Esophagus squamous epithelium (tissue), 5 donors: Measurements from ENCODE around the gene B4GALT5. TPM values are rescaled to one million over a fixed set of nuclear protein-coding genes. Genes with fewer than 3 reads are reported as not detected.

Source experiments
- DNase-seq: peaks from one replicate; lab custom pipeline; 2025; lab: John Stamatoyannopoulos, UW
- H3K27ac ChIP-seq, 4 donors: fragments of 200-600 bp; sonication (generic); one replicate each; pipeline ENCODE4 v1.5.1; 2016 to 2019; ENCODE audit warnings: mild to moderate bottlenecking in 1 of 4
- H3K27me3 ChIP-seq, 4 donors: fragments of 200-600 bp; sonication (generic); 1 replicate in 3 of 4; 2 replicates in 1 of 4; pipeline versions ENCODE4 v1.5.1 to v1.6.0; 2017 to 2021; ENCODE audit warnings: antibody characterized with exemption in 1 of 4
- H3K36me3 ChIP-seq, 3 donors: fragments of 200-600 bp; sonication (generic); one replicate each; pipeline ENCODE4 v1.5.1; 2016 to 2019
- H3K4me1 ChIP-seq, 3 donors: fragments of 200-600 bp; sonication (generic); one replicate each; pipeline ENCODE4 v1.5.1; 2017 to 2019
- H3K4me3 ChIP-seq, 4 donors: fragments of 200-600 bp; sonication (generic); 1 replicate in 3 of 4; 2 replicates in 1 of 4; pipeline ENCODE4 v1.5.1; 2016 to 2019; ENCODE audit warnings: mild to moderate bottlenecking in 2 of 4, moderate library complexity in 1 of 4
- H3K9me3 ChIP-seq, 3 donors: fragments of 200-600 bp; sonication (generic); one replicate each; pipeline ENCODE4 v1.5.1; 2016 to 2019
- CTCF ChIP-seq, 6 experiments: fragments of 450-650 bp in 4 of 6; fragments of 200-600 bp in 2 of 6; sonication (generic) in 2 of 6; IDR thresholded peaks; one replicate each; pipeline ENCODE4 v1.5.1; 2016 to 2019; ENCODE audit warnings: antibody characterized with exemption in 6 of 6, mild to moderate bottlenecking in 4 of 6, moderate library complexity in 4 of 6
- POLR2A ChIP-seq, 4 donors: fragments of 450-650 bp; IDR thresholded peaks; one replicate each; pipeline ENCODE4 v1.6.1; 2017; ENCODE audit warnings: antibody characterized with exemption in 4 of 4, mild to moderate bottlenecking in 4 of 4, moderate library complexity in 3 of 4
- WGBS, 2 donors: methylation state at CpG; one replicate each; pipeline ENCODE4 v1.1.5; 2018; 5-methylcytosine and 5-hydroxymethylcytosine counted together
- intact Hi-C: fragments of 100-400 bp; cut with DNase I; formaldehyde crosslinking; loops from one replicate; pipeline ENCODE4 v1.15.0; 2022
- total RNA-seq, 4 donors: library from RNA; depleted of rRNA; stranded (reverse); fragments of >200 nt; gene quantifications; one replicate each; pipeline ENCODE4 v1.1.0, GENCODE V29; 2016
- donor health status: DM: yes; HTN: yes; CAD: no.

The B4GALT5 gene
- total RNA-seq, 4 donors from 2014 or later: 24.1 to 34.2 (median 25.7) TPM

GRCh38 chr20:49682798-49683197 lies 30.9 kb downstream of the B4GALT5 start:
- H3K4me3 ChIP-seq: no peak overlapping the region
- H3K27ac ChIP-seq: no peak overlapping the region
- H3K4me1 ChIP-seq: peaks cover 22 to 86% (median 65%) of the 10 kb centered on the region in 3 donors
- 92 to 93% methylated on average over 3 to 4 of the region's 4 CpGs for WGBS, 2 donors
- no peaks in the 10 kb centered on the region for H3K9me3 ChIP-seq
- no peak for DNase-seq
- intact Hi-C loops: no loop called here
- H3K27me3 ChIP-seq: no peaks in the 10 kb centered on the region
- TF ChIP-seq POLR2A (IDR thresholded peaks at IDR 0.05): no peak
- TF ChIP-seq CTCF (IDR thresholded peaks at IDR 0.05): no peak
- H3K36me3 ChIP-seq: peaks cover 0 to 31% (median 0%) of the 10 kb centered on the region in 3 donors

- no peaks in the 10 kb centered on the region for H3K27me3 ChIP-seq
- intact Hi-C loops: no loop called here
- no peaks in the 10 kb centered on the region for H3K9me3 ChIP-seq
- TF ChIP-seq CTCF (IDR thresholded peaks at IDR 0.05) (no peak), POLR2A (IDR thresholded peaks at IDR 0.05) (no peak)
- H3K4me3 ChIP-seq: no peak overlapping the region
- DNase-seq: no peak
- peaks cover 24 to 86% (median 65%) of the 10 kb centered on the region in 3 donors for H3K4me1 ChIP-seq
- WGBS, 2 donors: 84 to 87% methylated on average over 8 of the region's 8 CpGs
- no peak overlapping the region for H3K27ac ChIP-seq
- peaks cover 0 to 31% (median 0%) of the 10 kb centered on the region in 3 donors for H3K36me3 ChIP-seq
These were observed 31.4 kb downstream of the B4GALT5 start for GRCh38 chr20:49682278-49682677.

GRCh38 chr20:49681850-49682216 lies 31.8 kb downstream of the B4GALT5 start:
- TF ChIP-seq CTCF (IDR thresholded peaks at IDR 0.05) (no peak), POLR2A (IDR thresholded peaks at IDR 0.05) (no peak)
- WGBS, 2 donors: 73 to 83% methylated on average over 1 to 2 of the region's 3 CpGs
- Histone ChIP-seq H3K27me3 (no peaks in the 10 kb centered on the region), H3K4me1 (peaks cover 28 to 86% (median 66%) of the 10 kb centered on the region in 3 donors), H3K4me3 (no peak overlapping the region), H3K27ac (peak overlapping the region in 1 of 4 donors; percentile 22), H3K36me3 (peaks cover 0 to 31% (median 0%) of the 10 kb centered on the region in 3 donors), H3K9me3 (no peaks in the 10 kb centered on the region)
- no peak for DNase-seq
- intact Hi-C loops: no loop called here

GRCh38 chr20:49680484-49680883 lies 33.2 kb downstream of the B4GALT5 start:
- no peaks in the 10 kb centered on the region for H3K9me3 ChIP-seq
- H3K27me3 ChIP-seq: no peaks in the 10 kb centered on the region
- no peak overlapping the region for H3K4me3 ChIP-seq
- H3K27ac ChIP-seq: no peak overlapping the region
- WGBS, 2 donors: 45 to 48% methylated on average over 6 of the region's 6 CpGs
- TF ChIP-seq CTCF (IDR thresholded peaks at IDR 0.05) (no peak), POLR2A (IDR thresholded peaks at IDR 0.05) (no peak)
- DNase-seq: no peak
- peaks cover 30 to 86% (median 69%) of the 10 kb centered on the region in 3 donors for H3K4me1 ChIP-seq
- intact Hi-C loops: no loop called here
- peaks cover 0 to 31% (median 0%) of the 10 kb centered on the region in 3 donors for H3K36me3 ChIP-seq

GRCh38 chr20:49679634-49680033 lies 34.0 kb downstream of the B4GALT5 start:
- WGBS, 2 donors: 88 to 95% methylated on average over 1 of the region's 1 CpG
- intact Hi-C loops: no loop called here
- Histone ChIP-seq H3K27me3 (no peaks in the 10 kb centered on the region), H3K36me3 (peaks cover 0 to 31% (median 0%) of the 10 kb centered on the region in 3 donors), H3K9me3 (no peaks in the 10 kb centered on the region), H3K4me1 (peaks cover 24 to 86% (median 71%) of the 10 kb centered on the region in 3 donors), H3K4me3 (no peak overlapping the region), H3K27ac (peak overlapping the region in 2 of 4 donors; percentile 72 to 85)
- no peak for TF ChIP-seq POLR2A (IDR thresholded peaks at IDR 0.05)
- TF ChIP-seq CTCF (IDR thresholded peaks at IDR 0.05): no peak
- DNase-seq: no peak
